NCI-H2171 treated with DMSO at 0.1 percent for 48 hours (cell line): ENCODE data around the gene SERP2.

ENCODE experiments used
- DNase-seq: peaks from one replicate; lab custom pipeline; 2025; lab: John Stamatoyannopoulos, UW

SERP2 gene

DNA sequence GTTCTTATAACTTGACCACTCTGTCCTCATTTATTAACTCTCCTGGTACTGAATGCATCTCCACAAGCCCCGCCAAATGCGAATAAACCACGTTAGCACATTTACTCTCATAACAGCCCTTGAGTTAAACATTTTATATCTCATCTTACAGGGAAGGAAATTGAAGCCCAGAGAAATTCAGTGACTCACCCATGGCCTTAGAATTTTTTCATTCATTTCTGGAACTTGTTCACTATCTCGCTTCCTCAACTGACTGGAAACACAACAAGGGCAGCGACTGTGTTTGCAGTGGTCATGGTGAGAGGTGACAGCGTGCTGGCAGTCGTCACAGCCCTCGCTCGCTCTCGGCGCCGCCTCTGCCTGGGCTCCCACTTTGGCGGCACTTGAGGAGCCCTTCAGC, 39.5 kb downstream of the SERP2 start:
- DNase-seq, result no peak

- no peak for DNase-seq
These were observed 41.1 kb downstream of the SERP2 start for GRCh38 chr13:44414716-44415115.

GRCh38 chr13:44415815-44416214, 42.2 kb downstream of the SERP2 start:
- no peak for DNase-seq

DNA sequence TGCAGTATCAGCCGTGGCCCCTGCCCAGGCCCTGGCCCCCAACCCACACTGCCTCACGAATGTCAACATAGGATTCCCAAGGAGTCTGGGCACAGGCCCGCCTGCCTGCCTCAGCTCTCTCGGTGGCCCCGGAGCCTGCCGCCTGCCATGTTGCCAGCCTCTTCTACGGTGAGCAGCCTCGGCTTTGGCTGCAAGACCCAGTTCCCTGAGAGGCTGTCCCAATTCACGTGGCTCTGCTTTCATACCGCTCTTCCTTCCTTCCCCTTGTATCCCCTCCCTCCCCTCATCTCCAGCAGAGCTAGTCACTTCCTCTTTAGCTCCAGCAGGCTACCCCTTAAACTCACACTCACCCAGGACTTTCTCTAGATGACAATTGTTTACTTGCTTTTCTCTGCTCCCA, 42.7 kb downstream of the SERP2 start:
- DNase-seq, result no peak

GRCh38 chr13:44416744-44417143, 43.1 kb downstream of the SERP2 start:
- DNase-seq, result no peak

DNA sequence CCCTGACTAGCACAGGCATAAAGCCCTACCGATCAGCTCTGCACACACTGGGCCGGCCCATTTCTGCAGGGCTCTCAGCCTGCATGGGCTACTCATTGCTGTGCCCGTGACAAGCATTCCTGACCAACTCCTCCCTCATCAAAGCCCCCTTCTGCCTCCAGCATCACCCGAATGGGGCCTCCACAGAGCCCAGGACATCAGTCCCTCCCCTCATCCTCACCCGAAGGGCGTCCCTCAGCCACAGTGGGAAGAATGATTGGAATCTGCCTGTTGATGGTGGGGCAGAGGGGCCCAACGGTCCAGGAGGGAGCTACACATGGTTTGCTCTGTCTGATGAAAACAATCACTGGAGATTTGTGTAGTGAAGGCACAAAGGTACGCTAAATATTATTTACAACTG, 43.8 kb downstream of the SERP2 start:
- no peak for DNase-seq

DNA sequence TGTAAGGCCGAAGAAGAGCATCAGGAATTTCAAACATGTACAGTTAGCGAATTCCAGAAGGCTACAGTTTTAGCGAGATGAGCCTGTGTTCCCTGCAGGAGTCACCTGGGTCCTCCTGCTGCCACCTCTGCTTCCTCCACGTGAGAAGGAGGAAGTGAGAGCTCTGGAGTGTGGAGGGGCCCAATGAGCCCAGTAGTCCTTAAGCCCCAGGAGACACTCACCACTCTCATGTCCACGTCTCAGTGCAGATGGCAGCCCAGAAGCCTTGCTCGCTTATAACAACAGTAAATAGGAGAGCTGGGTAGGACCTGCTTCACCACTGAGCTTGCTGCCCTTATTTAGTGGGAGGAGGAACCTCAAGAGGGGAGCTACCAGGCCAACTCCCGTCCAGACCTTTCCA, 44.3 kb downstream of the SERP2 start:
- DNase-seq, result no peak

DNA sequence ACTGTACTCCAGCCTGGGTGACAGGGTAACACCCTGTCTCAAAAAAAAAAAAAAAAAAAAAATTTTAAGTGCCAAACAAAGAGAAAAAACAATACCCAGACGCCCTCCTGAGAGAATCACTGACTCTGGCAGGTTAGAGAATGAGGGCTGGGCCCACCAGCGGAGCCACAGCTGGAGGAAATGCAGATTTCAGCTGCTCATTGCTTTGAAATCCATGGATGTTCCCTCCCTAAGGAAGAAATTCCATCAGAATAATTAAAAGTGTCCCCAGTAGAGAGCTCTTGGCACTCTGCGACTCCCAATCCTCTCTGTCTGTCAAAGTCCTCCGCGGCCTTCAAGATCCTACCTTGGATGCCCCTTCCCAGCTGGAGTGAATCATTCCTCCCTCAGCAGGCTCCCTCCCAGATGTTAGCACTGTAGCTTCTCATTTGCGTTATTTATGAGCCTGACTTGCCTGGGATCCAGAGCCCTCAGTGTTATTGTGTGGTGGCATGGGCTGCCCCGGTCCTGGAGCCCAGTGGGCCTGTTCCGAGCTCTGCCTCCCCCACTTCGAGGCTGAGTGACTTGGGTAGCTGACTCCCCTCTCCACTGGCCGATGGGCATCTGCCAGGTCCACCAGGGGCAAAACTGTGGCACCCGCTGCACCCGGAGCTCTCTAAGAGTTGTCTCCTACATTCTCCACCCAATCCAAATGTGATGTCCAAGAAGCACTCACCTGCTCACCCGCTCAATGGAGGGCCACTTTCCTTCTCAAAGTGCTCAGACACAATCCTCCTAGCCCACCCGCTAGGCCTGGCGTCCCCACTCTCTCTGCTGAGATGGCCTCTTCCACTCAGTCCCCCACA, 47.0 kb downstream of the SERP2 start:
- DNase-seq, result no peak

- DNase-seq, result no peak
These were observed 48.4 kb downstream of the SERP2 start for GRCh38 chr13:44421853-44422525.

DNA sequence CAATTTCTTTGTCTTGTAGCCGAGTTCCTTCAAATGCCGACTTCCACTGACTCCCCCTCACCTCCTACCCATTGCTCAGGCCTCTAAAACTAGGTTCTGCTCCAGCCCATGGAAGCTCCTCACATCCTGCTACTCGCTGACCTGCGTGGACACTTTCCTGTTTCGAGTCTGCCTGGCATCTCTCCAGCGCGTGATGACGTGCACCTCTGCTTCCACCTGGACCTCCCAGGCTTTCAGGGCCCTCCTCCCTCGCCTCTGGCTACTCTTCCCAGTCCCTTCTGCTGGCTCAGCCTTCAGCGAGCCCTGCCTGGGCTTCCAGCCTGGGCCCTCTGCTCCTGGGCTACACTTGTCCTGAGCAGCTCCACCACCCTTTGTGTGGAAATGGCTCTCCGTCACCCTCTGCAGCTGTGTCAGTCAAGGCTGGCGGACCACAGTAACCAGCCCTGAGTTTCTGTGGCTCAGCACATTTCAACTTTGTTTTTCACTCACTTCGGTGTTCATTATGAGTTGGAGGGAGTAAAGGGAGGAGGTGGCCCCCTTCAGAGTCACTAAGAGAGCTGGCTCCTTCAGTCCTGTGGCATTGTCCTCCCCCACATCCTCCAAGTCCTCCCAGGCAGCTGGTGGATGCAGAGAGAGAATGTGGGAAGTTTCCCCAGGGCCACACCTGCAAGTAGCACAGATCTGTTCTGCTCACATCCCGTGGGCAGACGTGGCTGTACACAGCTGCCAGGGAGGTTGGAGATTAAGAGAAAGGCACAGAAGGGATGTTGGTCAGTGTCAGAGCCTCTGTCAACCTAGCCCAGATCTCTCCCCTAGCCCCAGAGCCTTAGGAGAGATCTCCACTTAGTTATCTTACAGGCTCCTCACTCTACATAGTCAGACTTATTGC, 49.4 kb downstream of the SERP2 start:
- no peak for DNase-seq

- no peak for DNase-seq
These were observed 50.2 kb downstream of the SERP2 start for GRCh38 chr13:44423824-44424223.

GRCh38 chr13:44425041-44425814, 51.6 kb downstream of the SERP2 start:
- DNase-seq, result peak; percentile 21

- DNase-seq, result no peak
These were observed 52.1 kb downstream of the SERP2 start for GRCh38 chr13:44425815-44426078.

DNA sequence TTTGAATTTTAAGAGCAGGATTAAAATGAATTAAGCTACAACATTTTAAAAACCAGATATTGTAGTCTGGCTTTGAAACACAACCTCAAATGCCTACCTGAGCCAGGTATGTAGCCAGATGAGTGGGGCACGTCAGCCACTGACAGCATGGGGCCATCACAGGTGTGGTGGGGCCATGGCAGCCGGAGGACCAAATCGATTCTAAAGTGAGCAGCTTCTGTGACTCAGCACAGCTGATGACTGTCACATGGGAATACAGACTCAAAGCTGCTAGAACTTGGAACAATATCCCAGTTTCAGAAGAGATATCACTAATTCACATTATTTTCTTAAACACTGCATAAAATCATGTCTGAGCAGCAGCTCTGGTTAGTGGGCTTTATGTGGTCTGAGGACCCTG, 52.8 kb downstream of the SERP2 start:
- peak; percentile 2 for DNase-seq

DNA sequence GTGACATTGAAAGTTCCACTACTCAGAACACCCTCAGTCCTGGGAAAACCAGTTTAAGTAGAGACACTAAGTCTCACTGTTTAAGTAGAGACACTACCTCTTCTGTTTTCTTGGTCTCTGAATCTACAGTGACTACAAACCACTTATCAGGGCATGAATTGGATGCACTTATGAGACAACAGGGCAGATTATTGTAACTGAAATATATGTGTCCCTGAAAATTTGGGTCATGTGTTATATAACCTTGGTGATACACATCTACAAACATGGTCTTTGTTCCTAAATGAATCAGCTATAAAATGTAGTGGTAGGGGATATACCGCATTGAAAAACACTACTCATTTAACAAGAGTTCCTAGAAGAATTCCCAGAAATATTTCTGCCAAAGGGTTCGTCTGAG, 55.7 kb downstream of the SERP2 start:
- no peak for DNase-seq

DNA sequence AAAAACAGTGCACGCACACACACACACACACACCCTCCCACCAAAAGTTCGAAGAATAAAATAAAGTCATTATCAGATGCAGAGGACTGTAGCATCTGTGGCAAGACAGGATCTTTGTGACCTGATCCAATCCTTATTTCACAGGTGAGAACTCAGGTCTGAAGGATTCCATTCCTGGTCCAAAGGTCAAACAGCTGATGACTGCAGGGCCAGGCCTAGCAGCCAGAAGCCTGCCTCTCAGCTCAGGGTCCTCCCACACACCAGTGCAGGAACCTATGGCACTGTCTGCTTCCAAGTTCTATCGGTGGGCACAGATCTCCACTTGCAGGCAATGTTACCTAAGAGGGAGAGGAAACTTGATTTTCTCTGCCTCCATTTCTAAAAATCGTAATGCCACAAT, 57.5 kb downstream of the SERP2 start:
- no peak for DNase-seq

DNA sequence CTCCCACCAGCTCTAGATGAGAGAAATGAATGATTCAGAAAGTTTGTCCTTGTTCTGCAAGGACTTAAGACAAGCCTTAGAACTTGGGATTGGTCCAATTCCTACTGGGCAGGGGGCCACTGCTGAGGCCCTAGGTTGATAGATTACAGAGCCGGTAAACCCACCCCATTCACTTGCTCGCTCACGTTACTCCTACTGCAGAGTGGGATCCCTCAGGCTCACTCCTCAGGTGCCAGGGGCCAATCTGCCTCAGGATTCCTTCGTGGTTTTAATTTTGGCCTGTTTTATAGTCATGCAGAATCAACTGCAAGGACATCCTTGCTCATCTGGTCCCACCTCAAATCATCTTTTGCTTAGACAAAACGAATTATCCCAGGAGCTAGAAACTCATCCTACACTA, 59.0 kb downstream of the SERP2 start:
- DNase-seq, result no peak

DNA sequence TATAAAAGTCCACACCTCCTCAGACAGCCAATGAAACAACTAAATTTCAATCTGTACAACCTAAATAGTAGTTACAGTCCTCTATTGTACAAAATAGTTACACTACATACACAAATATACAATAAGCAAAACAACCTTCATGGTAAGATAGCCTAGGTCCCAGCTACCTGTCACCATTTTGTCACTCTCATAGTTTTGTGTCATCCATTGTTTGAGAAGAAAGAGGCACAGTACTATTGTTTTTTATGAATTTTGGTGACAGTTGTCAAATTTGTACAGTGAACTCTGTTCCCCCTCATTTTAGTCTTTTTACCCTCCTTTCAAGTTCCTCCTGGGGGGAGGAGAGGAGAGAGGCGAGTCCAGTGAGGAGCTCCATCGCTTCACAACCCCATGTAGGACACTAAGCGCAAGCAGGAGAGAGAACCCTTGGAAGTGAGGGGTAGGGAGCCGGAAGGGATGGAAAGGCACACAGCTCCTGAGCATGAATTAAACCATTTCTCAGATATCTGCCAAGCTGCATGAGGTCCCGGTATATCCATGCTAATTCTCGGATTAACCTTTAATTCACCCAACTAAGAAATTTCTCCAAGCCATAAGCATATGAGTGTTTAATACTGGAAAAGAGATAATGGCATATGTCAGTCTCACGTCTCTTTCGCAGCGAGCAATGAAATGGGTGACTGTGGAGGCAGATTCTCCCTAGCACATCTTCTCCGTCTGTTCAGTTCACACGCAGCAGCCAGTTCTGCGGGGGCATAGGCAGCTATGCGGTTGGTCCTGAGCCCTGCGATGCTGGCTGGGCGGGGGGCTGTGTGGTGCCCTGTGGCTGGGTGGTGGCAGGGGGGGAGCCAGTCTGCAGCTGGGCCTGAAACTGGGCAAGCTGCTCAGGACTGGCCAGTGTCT, 60.5 kb downstream of the SERP2 start:
- DNase-seq, result no peak

- no peak for DNase-seq
These were observed 61.1 kb downstream of the SERP2 start for GRCh38 chr13:44434766-44435141.

DNA sequence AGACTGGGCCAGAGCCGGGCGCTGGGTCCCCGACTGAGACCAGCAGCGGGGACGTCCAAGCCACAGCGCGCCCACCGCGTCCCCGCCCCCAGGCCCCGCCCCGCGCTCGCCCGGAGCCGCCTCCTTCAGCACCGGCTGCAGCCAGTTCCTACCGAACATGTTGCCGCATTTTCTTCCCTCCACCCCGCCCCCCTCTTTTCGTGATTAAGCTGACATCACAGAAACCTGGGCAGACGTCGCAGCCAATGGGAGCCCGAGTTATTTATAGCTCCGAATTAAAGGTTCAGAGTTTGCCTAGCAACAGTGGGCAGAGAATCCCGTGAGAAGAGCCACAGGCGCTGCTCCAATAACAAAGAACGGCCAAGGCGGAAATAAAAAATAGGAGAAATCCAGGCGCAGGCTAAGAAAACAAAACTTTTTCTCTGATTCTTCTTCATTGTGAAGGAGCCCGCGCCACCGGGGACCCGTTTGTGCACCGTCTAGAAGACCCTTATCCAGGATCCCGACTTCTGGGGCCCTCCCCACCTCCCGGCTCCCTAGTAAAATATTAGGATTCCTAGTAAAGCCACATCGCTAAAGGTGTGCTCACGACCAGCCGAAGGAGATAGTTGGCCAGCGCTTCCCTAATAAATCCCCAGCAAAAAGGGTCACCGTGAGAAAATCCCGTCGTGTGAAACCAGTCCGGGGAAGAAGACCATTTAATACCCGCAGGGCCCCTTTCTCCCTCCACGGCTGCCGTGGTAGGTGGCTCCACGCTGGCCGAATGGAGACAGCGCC, 61.7 kb downstream of the SERP2 start:
- DNase-seq, result peak; percentile 95
